H1 (cell line): ENCODE data around the gene MEIS3. TPM values are rescaled to one million over a fixed set of nuclear protein-coding genes. Genes with fewer than 3 reads are reported as not detected.

Source experiments
- MAFK ChIP-seq: IDR thresholded peaks from 2 replicates; pipeline ENCODE4 v1.6.1; 2012; ENCODE audit warnings: low read depth, mild to moderate bottlenecking, improper control_type of control experiment, low read length
- RXRA ChIP-seq: IDR thresholded peaks from 2 replicates; pipeline ENCODE4 v1.6.1; 2011; ENCODE audit warnings: low read depth, mild to moderate bottlenecking, low read length, moderate library complexity; ENCODE audit not compliant: insufficient read depth
- polyA plus RNA-seq, 7 experiments: library from polyadenylated mRNA; depleted of rRNA in 3 of 7; stranded (reverse) in 5 of 7; unstranded in 2 of 7; fragments of >200 nt in 5 of 7; fragments of 200-250 nt in 2 of 7; gene quantifications; 1 replicate in 5 of 7; 2 replicates in 1 of 7; 4 replicates in 1 of 7; pipeline versions ENCODE4 v1.2.1 to v1.2.3, GENCODE V29; 2011 to 2013; ENCODE audit warnings: missing spikeins in 2 of 7, mixed read lengths in 2 of 7
- total RNA-seq: library from RNA; stranded (reverse); fragmentation: NEBNext Ultra II Directional; extraction: Animal tissue kit (Norgen Biotek cat#: 25700); gene quantifications from 2 replicates; pipeline ENCODE4 v1.2.1, GENCODE V29; 2021

The MEIS3 gene
- total and polyA plus RNA-seq, 2 of the 8 experiments (the other 6 are each of a cell fraction or from before 2014, with no cell fraction given): 24.5 to 28.2 TPM

DNA sequence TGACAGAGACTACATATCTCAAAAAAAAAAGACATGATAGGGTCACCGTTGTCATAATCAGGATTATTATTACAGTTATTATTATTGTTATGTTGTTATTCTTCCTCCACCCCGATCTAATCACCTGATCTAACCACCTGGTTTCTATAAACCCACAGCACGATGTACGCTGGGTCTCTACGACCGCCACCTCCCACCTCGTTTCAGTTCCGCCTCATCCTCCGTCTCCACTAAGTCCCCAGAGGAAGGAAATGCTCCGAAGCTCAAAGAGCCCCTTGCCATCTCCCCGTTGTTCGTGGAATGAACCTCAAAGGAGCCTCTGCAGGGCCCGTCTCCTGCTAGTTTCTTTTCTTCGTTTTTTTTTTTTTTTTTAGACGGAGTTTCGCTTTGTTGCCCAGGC, 15.9 kb upstream of the MEIS3 start (continued):
- TF ChIP-seq RXRA (no peak), MAFK (no peak)
